H9 (cell line): ENCODE measurements around the gene CDC45. TPM values are rescaled to one million over a fixed set of nuclear protein-coding genes. Genes with fewer than 3 reads are reported as not detected.

Experiments used
- DNase-seq: peaks from one replicate; pipeline ENCODE4 v3.0.0-alpha.2; 2017
- H2AFZ ChIP-seq: one replicate; pipeline ENCODE4 v1.6.1; 2013; ENCODE audit warnings: mild to moderate bottlenecking, low read length, control low read depth, moderate library complexity
- H2AK5ac ChIP-seq: 2 replicates; pipeline ENCODE4 v1.6.1; 2013; ENCODE audit warnings: low read length, control low read depth, mixed read lengths; ENCODE audit not compliant: insufficient read length
- H2BK120ac ChIP-seq: one replicate; pipeline ENCODE4 v1.6.1; 2013; ENCODE audit warnings: low read depth, mild to moderate bottlenecking, low read length, control low read depth, inconsistent platforms; ENCODE audit not compliant: poor library complexity, severe bottlenecking
- H2BK12ac ChIP-seq: 2 replicates; pipeline ENCODE4 v1.6.1; 2013; ENCODE audit warnings: low read length, control low read depth, mixed read lengths, low read depth; ENCODE audit not compliant: insufficient read length
- H2BK15ac ChIP-seq: 2 replicates; pipeline ENCODE4 v1.6.1; 2013; ENCODE audit warnings: low read depth, low read length, control low read depth
- H2BK20ac ChIP-seq: one replicate; pipeline ENCODE4 v1.6.1; 2013; ENCODE audit warnings: low read depth, mild to moderate bottlenecking, low read length, control low read depth, inconsistent platforms; ENCODE audit not compliant: poor library complexity, severe bottlenecking
- H2BK5ac ChIP-seq: 2 replicates; pipeline ENCODE4 v1.6.1; 2013; ENCODE audit warnings: low read length, control low read depth, mixed read lengths; ENCODE audit not compliant: insufficient read length
- H3K14ac ChIP-seq: 2 replicates; pipeline ENCODE4 v1.6.1; 2013; ENCODE audit warnings: low read length, control low read depth; ENCODE audit not compliant: insufficient read depth
- H3K18ac ChIP-seq: 2 replicates; pipeline ENCODE4 v1.6.1; 2013; ENCODE audit warnings: low read depth, mild to moderate bottlenecking, mixed read lengths, low read length, control low read depth; ENCODE audit not compliant: insufficient read length
- H3K23ac ChIP-seq: 2 replicates; pipeline ENCODE4 v1.6.1; 2013; ENCODE audit warnings: low read length, control low read depth, mixed read lengths, low read depth; ENCODE audit not compliant: insufficient read length
- H3K23me2 ChIP-seq: 2 replicates; pipeline ENCODE4 v1.6.1; 2013; ENCODE audit warnings: low read depth, mild to moderate bottlenecking, mixed read lengths, low read length, control low read depth; ENCODE audit not compliant: insufficient read length, poor library complexity, severe bottlenecking
- H3K27ac ChIP-seq: 2 replicates; pipeline ENCODE4 v1.5.1; 2013; ENCODE audit warnings: low read length, control low read depth, mixed read lengths, low read depth; ENCODE audit not compliant: insufficient read length
- H3K27me3 ChIP-seq: 2 replicates; pipeline ENCODE4 v1.6.1; 2013; ENCODE audit warnings: low read length, control low read depth, inconsistent platforms; ENCODE audit not compliant: insufficient read depth
- H3K4ac ChIP-seq: 2 replicates; pipeline ENCODE4 v1.6.1; 2013; ENCODE audit warnings: low read depth, mild to moderate bottlenecking, control low read depth, inconsistent platforms, low read length, moderate library complexity
- H3K4me1 ChIP-seq: 2 replicates; pipeline ENCODE4 v1.6.1; 2013; ENCODE audit warnings: low read length, control low read depth, inconsistent platforms; ENCODE audit not compliant: insufficient read depth
- H3K4me2 ChIP-seq: 2 replicates; pipeline ENCODE4 v1.6.1; 2013; ENCODE audit warnings: low read length, control low read depth, mixed read lengths; ENCODE audit not compliant: insufficient read length, insufficient read depth
- H3K56ac ChIP-seq: 2 replicates; pipeline ENCODE4 v1.6.1; 2013; ENCODE audit warnings: low read depth, mild to moderate bottlenecking, mixed read lengths, low read length, control low read depth; ENCODE audit not compliant: insufficient read length
- H3K79me1 ChIP-seq: 2 replicates; pipeline ENCODE4 v1.6.1; 2013; ENCODE audit warnings: low read depth, mild to moderate bottlenecking, moderate library complexity, low read length, control low read depth, inconsistent platforms; ENCODE audit not compliant: insufficient read depth, poor library complexity, severe bottlenecking
- H3K79me2 ChIP-seq: 2 replicates; pipeline ENCODE4 v1.6.1; 2013; ENCODE audit warnings: low read length, control low read depth, inconsistent platforms; ENCODE audit not compliant: insufficient read depth
- H3K9ac ChIP-seq: 2 replicates; pipeline ENCODE4 v1.6.1; 2013; ENCODE audit warnings: low read length, control low read depth, mixed read lengths; ENCODE audit not compliant: insufficient read length; ENCODE audit errors: extremely low read depth
- H3K9me3 ChIP-seq: one replicate; pipeline ENCODE4 v1.6.1; 2013; ENCODE audit warnings: low read depth, low read length, inconsistent platforms; ENCODE audit not compliant: control insufficient read depth
- H3T11ph ChIP-seq: one replicate; pipeline ENCODE4 v1.6.1; 2013; ENCODE audit warnings: mild to moderate bottlenecking, low read length, control low read depth, inconsistent platforms
- H4K20me1 ChIP-seq: one replicate; pipeline ENCODE4 v1.6.1; 2013; ENCODE audit not compliant: control insufficient read depth, insufficient read length, insufficient read depth
- H4K5ac ChIP-seq: 2 replicates; pipeline ENCODE4 v1.6.1; 2013; ENCODE audit warnings: low read depth, mild to moderate bottlenecking, mixed read lengths, low read length, control low read depth; ENCODE audit not compliant: insufficient read length
- H4K8ac ChIP-seq: replicated peaks from 2 replicates; pipeline ENCODE4 v1.6.1; 2013; ENCODE audit warnings: low read length, control low read depth, mixed read lengths, low read depth; ENCODE audit not compliant: insufficient read length
- H4K91ac ChIP-seq: 2 replicates; pipeline ENCODE4 v1.6.1; 2013; ENCODE audit warnings: low read depth, mild to moderate bottlenecking, moderate library complexity, mixed read lengths, low read length, control low read depth; ENCODE audit not compliant: insufficient read length
- H3K27ac Mint-ChIP-seq, 3 experiments: 2 replicates in 2 of 3; 3 replicates in 1 of 3; pipeline ENCODE4 v1.8.0; 2020 to 2021; ENCODE audit warnings: mixed read lengths in 3 of 3, mild to moderate bottlenecking in 1 of 3, moderate library complexity in 1 of 3
- H3K27me3 Mint-ChIP-seq: 2 replicates; pipeline ENCODE4 v1.8.0; 2021; ENCODE audit warnings: low read depth, mild to moderate bottlenecking, moderate library complexity, mixed read lengths
- H3K36me3 Mint-ChIP-seq, 3 experiments: 2 replicates in 2 of 3; 3 replicates in 1 of 3; pipeline ENCODE4 v1.8.0; 2020 to 2021; ENCODE audit warnings: low read depth in 3 of 3, mixed read lengths in 3 of 3; ENCODE audit not compliant: insufficient read depth in 1 of 3
- H3K4me1 Mint-ChIP-seq, 2 experiments: 2 replicates each; pipeline ENCODE4 v1.8.0; 2020; ENCODE audit warnings: mixed read lengths in 2 of 2
- H3K4me3 Mint-ChIP-seq, 2 experiments: 2 replicates in 1 of 2; 3 replicates in 1 of 2; pipeline ENCODE4 v1.8.0; 2020 to 2021; ENCODE audit warnings: mild to moderate bottlenecking in 2 of 2, mixed read lengths in 2 of 2, moderate library complexity in 1 of 2
- H3K9me3 Mint-ChIP-seq, 2 experiments: 2 replicates in 1 of 2; 3 replicates in 1 of 2; pipeline ENCODE4 v1.8.0; 2020; ENCODE audit warnings: mild to moderate bottlenecking in 2 of 2, mixed read lengths in 2 of 2, moderate library complexity in 1 of 2
- WGBS: extraction: QIAGEN DNeasy Blood & Tissue Kit; methylation state at CpG from one replicate; pipeline ENCODE4 v1.1.7; 2013; ENCODE audit warnings: missing lambda C conversion rate, low lambda C conversion rate, mixed read lengths; ENCODE audit not compliant: insufficient read length; ENCODE audit errors: extremely low coverage; 5-methylcytosine and 5-hydroxymethylcytosine counted together
- total RNA-seq: library from RNA; stranded (reverse); gene quantifications from 2 replicates; pipeline ENCODE4 v1.2.1, GENCODE V29; 2021
- TF ChIP-seq, protein P1 (sequence below): fragments of 200-600 bp; sonication (generic); conservative IDR thresholded peaks from 3 replicates; pipeline ENCODE4 v1.8.0; 2021; ENCODE audit warnings: antibody characterized with exemption, mild to moderate bottlenecking

CDC45 gene
- total RNA-seq, 1 experiment from 2014 or later = 35.7 TPM

- H3K9me3 Mint-ChIP-seq = no peaks in the 10 kb centered on the region
- DNase-seq = no peak
- no peak overlapping the region for H3K27ac Mint-ChIP-seq
Measured at GRCh38 chr22:19533049-19533626, 53.4 kb downstream of the CDC45 start.

More at GRCh38 chr22:19533049-19533626, 53.4 kb downstream of the CDC45 start:
- H4K91ac ChIP-seq = no peak overlapping the region
- H2BK5ac ChIP-seq = no peak overlapping the region
- H3K4me1 ChIP-seq = no peaks in the 10 kb centered on the region
- H3K79me1 ChIP-seq = no peaks in the 10 kb centered on the region
- H3K4me2 ChIP-seq = no peak overlapping the region
- H3K18ac ChIP-seq = no peak overlapping the region
- H4K8ac ChIP-seq = no peak overlapping the region
- H3K27me3 ChIP-seq = no peaks in the 10 kb centered on the region
- H3K4ac ChIP-seq = no peak overlapping the region
- TF ChIP-seq, protein P1, sequence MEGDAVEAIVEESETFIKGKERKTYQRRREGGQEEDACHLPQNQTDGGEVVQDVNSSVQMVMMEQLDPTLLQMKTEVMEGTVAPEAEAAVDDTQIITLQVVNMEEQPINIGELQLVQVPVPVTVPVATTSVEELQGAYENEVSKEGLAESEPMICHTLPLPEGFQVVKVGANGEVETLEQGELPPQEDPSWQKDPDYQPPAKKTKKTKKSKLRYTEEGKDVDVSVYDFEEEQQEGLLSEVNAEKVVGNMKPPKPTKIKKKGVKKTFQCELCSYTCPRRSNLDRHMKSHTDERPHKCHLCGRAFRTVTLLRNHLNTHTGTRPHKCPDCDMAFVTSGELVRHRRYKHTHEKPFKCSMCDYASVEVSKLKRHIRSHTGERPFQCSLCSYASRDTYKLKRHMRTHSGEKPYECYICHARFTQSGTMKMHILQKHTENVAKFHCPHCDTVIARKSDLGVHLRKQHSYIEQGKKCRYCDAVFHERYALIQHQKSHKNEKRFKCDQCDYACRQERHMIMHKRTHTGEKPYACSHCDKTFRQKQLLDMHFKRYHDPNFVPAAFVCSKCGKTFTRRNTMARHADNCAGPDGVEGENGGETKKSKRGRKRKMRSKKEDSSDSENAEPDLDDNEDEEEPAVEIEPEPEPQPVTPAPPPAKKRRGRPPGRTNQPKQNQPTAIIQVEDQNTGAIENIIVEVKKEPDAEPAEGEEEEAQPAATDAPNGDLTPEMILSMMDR = no peak
- no peak overlapping the region for H2AK5ac ChIP-seq
- H3K36me3 Mint-ChIP-seq = no peaks in the 10 kb centered on the region
- H3K4me1 Mint-ChIP-seq = peaks cover 0 to 3% of the 10 kb centered on the region in 2 experiments; a peak in 3 of 4 replicates
- H2BK15ac ChIP-seq = no peak overlapping the region
- no peak overlapping the region for H3K4me3 Mint-ChIP-seq
- no peak overlapping the region for H3K23ac ChIP-seq
- no peak overlapping the region for H3K56ac ChIP-seq
- no peak overlapping the region for H4K5ac ChIP-seq
- no peak overlapping the region for H3K27ac ChIP-seq
- no peak overlapping the region for H2BK12ac ChIP-seq
- no peak overlapping the region for H3K14ac ChIP-seq
- no peak overlapping the region for H3T11ph ChIP-seq
- no peak overlapping the region for H2AFZ ChIP-seq
- H3K79me2 ChIP-seq = no peaks in the 10 kb centered on the region
- H2BK20ac ChIP-seq = no peak overlapping the region
- H3K9ac ChIP-seq = no peak overlapping the region
- no CpG with 5 or more reads among the region's 8 CpGs for WGBS
- no peaks in the 10 kb centered on the region for H3K9me3 ChIP-seq
- H4K20me1 ChIP-seq = no peaks in the 10 kb centered on the region
- no peak overlapping the region for H2BK120ac ChIP-seq
- H3K27me3 Mint-ChIP-seq = peaks cover 15% of the 10 kb centered on the region
- H3K23me2 ChIP-seq = no peaks in the 10 kb centered on the region
